ENCODE measurements around the gene PCDHA2. TPM values are rescaled to one million over a fixed set of nuclear protein-coding genes. Genes with fewer than 3 reads are reported as not detected.
"Not testable (repeated sequence)": the region's sequence is repeated elsewhere in the genome, so short reads cannot be mapped to it uniquely, and the experiment has no call there.

The PCDHA2 gene
- total and polyA plus RNA-seq, 2 of the 8 experiments (the other 6 are each of a cell fraction or from before 2014, with no cell fraction given): 0.86 to 1.9 TPM

DNA sequence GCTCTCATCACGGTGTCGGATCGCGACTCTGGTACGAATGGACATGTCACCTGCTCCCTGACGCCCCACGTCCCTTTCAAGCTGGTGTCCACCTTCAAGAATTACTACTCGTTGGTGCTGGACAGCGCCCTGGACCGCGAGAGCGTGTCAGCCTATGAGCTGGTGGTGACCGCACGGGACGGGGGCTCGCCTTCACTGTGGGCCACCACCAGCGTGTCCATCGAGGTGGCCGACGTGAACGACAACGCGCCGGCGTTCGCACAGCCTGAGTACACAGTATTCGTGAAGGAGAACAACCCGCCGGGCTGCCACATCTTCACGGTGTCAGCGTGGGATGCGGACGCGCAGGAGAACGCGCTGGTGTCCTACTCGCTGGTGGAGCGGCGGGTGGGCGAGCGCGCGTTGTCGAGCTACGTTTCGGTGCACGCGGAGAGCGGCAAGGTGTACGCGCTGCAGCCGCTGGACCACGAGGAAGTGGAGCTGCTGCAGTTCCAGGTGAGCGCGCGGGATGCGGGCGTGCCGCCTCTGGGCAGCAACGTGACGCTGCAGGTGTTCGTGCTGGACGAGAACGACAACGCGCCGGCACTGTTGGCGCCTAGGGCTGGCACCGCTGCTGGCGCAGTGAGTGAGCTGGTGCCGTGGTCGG is 1.5 kb downstream of the PCDHA2 start:
- CTCF ChIA-PET (ENCODE audit: partially characterized antibody): interaction anchor here (1.3 to 5.7 kb wide), 11 partner anchors 11 to 260 kb away, joined by 4 to 59 read pairs (median 6); partner anchors contain the start of genes PCDHA1, PCDHA4, PCDHA6 and PCDHA8
- not testable (repeated sequence) for H2BK5ac ChIP-seq (ENCODE audit: low read depth, low read length)
- 97% methylated on average over 51 of the region's 72 CpGs; no CpG with 5 or more reads in 1 of the 2 experiments for WGBS, 2 experiments (ENCODE audit: extremely low coverage in 1 of 2, insufficient coverage in 1 of 2, insufficient read length in 1 of 2, insufficient replicate concordance in 2 of 2, low coverage in 1 of 2, low lambda C conversion rate in 2 of 2, missing lambda C conversion rate in 1 of 2)

More for the DNA sequence above, 1.5 kb downstream of the PCDHA2 start:
- not testable (repeated sequence) for FAIRE-seq; H3K4ac ChIP-seq (replicated peaks; ENCODE audit: insufficient read length, low read depth, low read length); H4K8ac ChIP-seq (ENCODE audit: extremely low read depth, insufficient read depth, low read length); H3K4me1 ChIP-seq (replicated peaks in 1 of 4; ENCODE audit: control insufficient read depth in 3 of 4, insufficient read depth in 4 of 4, low read length in 3 of 4); DNase-seq (ENCODE audit: low read depth in 1 of 2, low spot score in 2 of 2); H2BK120ac ChIP-seq (replicated peaks; ENCODE audit: low read depth, low read length); H3K79me2 ChIP-seq (ENCODE audit: control insufficient read depth in 1 of 2, insufficient read depth in 2 of 2, low read length in 2 of 2); H3K23ac ChIP-seq (ENCODE audit: insufficient read length); H3K4me2 ChIP-seq (ENCODE audit: insufficient read depth in 1 of 2, low read depth in 2 of 2, low read length in 2 of 2); H3K18ac ChIP-seq (ENCODE audit: extremely low read depth, low read length); H2BK20ac ChIP-seq (ENCODE audit: low read length); H4K91ac ChIP-seq (replicated peaks; ENCODE audit: insufficient read length, low read length); H2AFZ ChIP-seq (ENCODE audit: low read length); H4K5ac ChIP-seq (ENCODE audit: insufficient read length, low read depth, low read length); H3K4me3 ChIP-seq (ENCODE audit: extremely low read depth in 1 of 4, insufficient read depth in 2 of 4, low read depth in 3 of 4, low read length in 4 of 4); H2BK12ac ChIP-seq (ENCODE audit: low read depth, low read length); H3K23me2 ChIP-seq (ENCODE audit: low read depth, low read length); H3K27me3 ChIP-seq (replicated peaks in 1 of 4; ENCODE audit: control insufficient read depth in 3 of 4, extremely low read depth in 1 of 4, insufficient read depth in 3 of 4, low read length in 3 of 4); H3K27ac ChIP-seq (ENCODE audit: low read depth, low read length); H3K14ac ChIP-seq (ENCODE audit: insufficient read length); H2AK5ac ChIP-seq (ENCODE audit: low read depth, low read length); H4K20me1 ChIP-seq (replicated peaks in 1 of 2; ENCODE audit: control insufficient read depth in 1 of 2, insufficient read depth in 2 of 2, low read length in 2 of 2); H3K56ac ChIP-seq (replicated peaks; ENCODE audit: insufficient read length, low read depth, low read length); H2BK15ac ChIP-seq (ENCODE audit: low read length); H3K79me1 ChIP-seq (ENCODE audit: low read depth, low read length); H3K9ac ChIP-seq (replicated peaks in 1 of 4; ENCODE audit: extremely low read depth in 1 of 4, low read depth in 3 of 4, low read length in 3 of 4)
- POLR2A ChIA-PET (ENCODE audit: partially characterized antibody): interaction anchor here (1.6 kb wide), 1 partner anchor 10 kb away, joined by 3 read pairs; the partner anchor contains the start of gene PCDHA1
- H3K9me3 ChIP-seq (ENCODE audit: insufficient read depth in 2 of 2, low read depth in 1 of 2, low read length in 1 of 2): peaks cover 3 to 19% of the 10 kb centered on the region in 2 experiments; a peak in 3 of 4 replicates
- peaks cover 0 to 13% (median 0%) of the 10 kb centered on the region in 4 experiments; a peak in 1 of 8 replicates for H3K36me3 ChIP-seq (ENCODE audit: control insufficient read depth in 2 of 4, insufficient read depth in 4 of 4, low read length in 3 of 4)
